A549 (cell line): Measurements from ENCODE around the gene VDAC1. TPM values are rescaled to one million over a fixed set of nuclear protein-coding genes. Genes with fewer than 3 reads are reported as not detected.

ENCODE experiments used
- ATAC-seq, 2 experiments: fragments of 200-7000 bp in 1 of 2; fragments of >200 bp in 1 of 2; cut with Nextera tagmentation in 1 of 2; cut with Tn5 transposase in 1 of 2; 3 replicates each; pipeline versions ENCODE4 v1.8.0 to v1.9.1; 2018 to 2020; ENCODE audit warnings: mild to moderate bottlenecking in 1 of 2, moderate library complexity in 1 of 2
- CTCF ChIA-PET: fragments of 300-600 bp; sonication (Branson Sonifier 250); formaldehyde crosslinking; extraction: SDS; loops from one replicate; lab custom pipeline; 2021; ENCODE audit warnings: antibody characterized with exemption, inconsistent platforms; lab: Yijun Ruan, JAX
- POLR2A ChIA-PET: fragments of 350-600 bp; formaldehyde crosslinking; extraction: SDS; loops from one replicate; lab custom pipeline; 2021; ENCODE audit warnings: antibody characterized with exemption, inconsistent platforms; lab: Yijun Ruan, JAX
- DNase-seq, 2 experiments: peaks; one replicate each; pipeline versions ENCODE4 v3.0.0 to v3.0.0-alpha.2; 2011 to 2016; ENCODE audit warnings: low read depth in 1 of 2, low spot score in 1 of 2
- FAIRE-seq: peaks from 2 replicates; lab custom pipeline; 2011; peaks lifted over from hg19 to GRCh38; lab: Jason Lieb, UNC
- H3K27ac ChIP-seq, 2 experiments: fragments of >200 bp; sonication (Bioruptor Twin); formaldehyde crosslinking; 3 replicates each; pipeline ENCODE4 v1.5.1; 2016 to 2017
- H3K4me1 ChIP-seq: fragments of >200 bp; sonication (Bioruptor Twin); formaldehyde crosslinking; 3 replicates; pipeline ENCODE4 v1.6.1; 2016
- H3K4me2 ChIP-seq: fragments of >200 bp; sonication (Bioruptor Twin); formaldehyde crosslinking; 3 replicates; pipeline ENCODE4 v1.6.1; 2016
- H3K4me3 ChIP-seq: fragments of >200 bp; sonication (Bioruptor Twin); formaldehyde crosslinking; 3 replicates; pipeline ENCODE4 v1.5.1; 2016
- H3K9me3 ChIP-seq: fragments of >200 bp; sonication (Bioruptor Twin); formaldehyde crosslinking; 3 replicates; pipeline ENCODE4 v1.6.1; 2016
- BHLHE40 ChIP-seq: IDR thresholded peaks from 2 replicates; pipeline ENCODE4 v1.6.1; 2012; ENCODE audit warnings: low read depth, low read length, inconsistent platforms
- CHD4 ChIP-seq: fragments of 200-600 bp; sonication (generic); IDR thresholded peaks from 2 replicates; pipeline ENCODE4 v1.6.1; 2016; ENCODE audit warnings: antibody characterized with exemption, mild to moderate bottlenecking, borderline replicate concordance
- CTCF ChIP-seq: fragments of >200 bp; sonication (Bioruptor Twin); formaldehyde crosslinking; IDR thresholded peaks from 3 replicates; pipeline ENCODE4 v1.5.1; 2016
- EHF ChIP-seq: fragments of 250-450 bp; sonication (Bioruptor Pico); IDR thresholded peaks from 2 replicates; pipeline ENCODE4 v1.5.0; 2020; ENCODE audit warnings: mild to moderate bottlenecking
- EHMT2 ChIP-seq: fragments of 200-600 bp; sonication (generic); IDR thresholded peaks from 2 replicates; pipeline ENCODE4 v1.6.1; 2016; ENCODE audit warnings: antibody characterized with exemption, low read depth, mild to moderate bottlenecking, moderate library complexity
- ELK1 ChIP-seq: fragments of 150-350 bp; IDR thresholded peaks from 2 replicates; pipeline ENCODE4 v1.6.1; 2014; ENCODE audit warnings: low read depth, mild to moderate bottlenecking, low read length
- FOSL2 ChIP-seq, 2 experiments: fragments of 450-650 bp in 1 of 2; fragments of >200 bp in 1 of 2; sonication (Bioruptor Twin) in 1 of 2; formaldehyde crosslinking; IDR thresholded peaks; 2 replicates each; pipeline versions ENCODE4 v1.5.0 to v1.6.1; 2016 to 2020; ENCODE audit warnings: mild to moderate bottlenecking in 1 of 2, moderate library complexity in 1 of 2
- KDM5A ChIP-seq: fragments of 200-600 bp; sonication (generic); IDR thresholded peaks from 2 replicates; pipeline ENCODE4 v1.6.1; 2016; ENCODE audit warnings: antibody characterized with exemption, mild to moderate bottlenecking
- NFE2L2 ChIP-seq: fragments of 150-350 bp; conservative IDR thresholded peaks from 2 replicates; pipeline ENCODE4 v1.6.1; 2014; ENCODE audit warnings: low read length
- PBX3 ChIP-seq: IDR thresholded peaks from 2 replicates; pipeline ENCODE4 v1.6.1; 2012
- PHF8 ChIP-seq: fragments of 200-600 bp; sonication (generic); IDR thresholded peaks from 2 replicates; pipeline ENCODE4 v1.6.1; 2016; ENCODE audit warnings: low read depth, mild to moderate bottlenecking, antibody characterized with exemption, moderate library complexity, borderline replicate concordance
- POLR2A ChIP-seq: IDR thresholded peaks from 2 replicates; pipeline ENCODE4 v1.6.1; 2012; ENCODE audit warnings: mild to moderate bottlenecking, low read length
- RCOR1 ChIP-seq: fragments of 150-350 bp; IDR thresholded peaks from 2 replicates; pipeline ENCODE4 v1.6.1; 2014; ENCODE audit warnings: antibody characterized with exemption, low read length, low read depth
- RFX5 ChIP-seq: fragments of 450-650 bp; IDR thresholded peaks from 2 replicates; pipeline ENCODE4 v1.7.1; 2014; ENCODE audit warnings: antibody characterized with exemption, mild to moderate bottlenecking, moderate library complexity
- RNF2 ChIP-seq: fragments of 200-600 bp; sonication (generic); IDR thresholded peaks from 2 replicates; pipeline ENCODE4 v1.6.1; 2016; ENCODE audit warnings: low read depth, mild to moderate bottlenecking, antibody characterized with exemption, moderate library complexity, borderline replicate concordance
- ZC3H11A ChIP-seq: fragments of 450-650 bp; IDR thresholded peaks from 2 replicates; pipeline ENCODE4 v1.6.1; 2014; ENCODE audit warnings: antibody characterized with exemption, mild to moderate bottlenecking
- ZFP36 ChIP-seq: fragments of 450-650 bp; IDR thresholded peaks from 2 replicates; pipeline ENCODE4 v1.6.1; 2014; ENCODE audit warnings: borderline replicate concordance; ENCODE audit not compliant: partially characterized antibody
- ZNF302 ChIP-seq: fragments of 250-450 bp; sonication (Bioruptor Pico); IDR thresholded peaks from 2 replicates; pipeline ENCODE4 v1.9.0; 2021; ENCODE audit warnings: inconsistent platforms, mild to moderate bottlenecking, moderate library complexity
- ZSCAN20 ChIP-seq: fragments of 250-450 bp; sonication (Bioruptor Pico); IDR thresholded peaks from 2 replicates; pipeline ENCODE4 v1.8.0; 2022; ENCODE audit warnings: mild to moderate bottlenecking, moderate library complexity
- WGBS: methylation state at CpG from one replicate; pipeline ENCODE4 v1.1.6; 2017; ENCODE audit errors: missing lambda C conversion rate; 5-methylcytosine and 5-hydroxymethylcytosine counted together
- polyA plus RNA-seq, 4 experiments: library from polyadenylated mRNA; depleted of rRNA in 3 of 4; stranded (reverse); fragments of >200 nt; fragmentation: RNase III in 1 of 4; extraction: RNeasy Plus Mini Kit Qiagen cat#74134 plus additional on column Dnase treatment in 1 of 4; gene quantifications; 2 replicates in 3 of 4; 3 replicates in 1 of 4; pipeline ENCODE4 v1.2.3, GENCODE V29; 2011 to 2017

The VDAC1 gene
- polyA plus RNA-seq, 2 of the 4 experiments (the other 2 are of a cell fraction), result 369 to 442 TPM

GRCh38 chr5:133985540-133986180 is 19.1 kb downstream of the VDAC1 start:
- DNase-seq (no peak), FAIRE-seq (no peak), ATAC-seq (no peak)
- TF ChIP-seq ZSCAN20 (no peak), ZFP36 (no peak), POLR2A (no peak), PBX3 (no peak), BHLHE40 (no peak), FOSL2 (IDR thresholded peaks at IDR 0.05) (no peak), FOSL2 (CRISPR knock-in tag; IDR thresholded peaks at IDR 0.05) (no peak), KDM5A (no peak)
- no peaks in the 10 kb centered on the region for H3K9me3 ChIP-seq
- no peak overlapping the region for H3K4me2 ChIP-seq
- H3K27ac ChIP-seq, result no peak overlapping the region
- ChIA-PET CTCF (interaction anchor here (0.6 to 4.5 kb wide), 9 partner anchors 7 to 867 kb away, joined by 3 to 21 read pairs (median 4); no protein-coding TSS in a partner anchor), POLR2A (interaction anchor here (1.0 to 1.2 kb wide), 2 partner anchors 19 to 745 kb away, joined by 3 read pairs; no protein-coding TSS in a partner anchor)
- H3K4me3 ChIP-seq, result no peak overlapping the region
- WGBS, result 95% methylated on average over 3 of the region's 3 CpGs
- peaks cover 7% of the 10 kb centered on the region; the same call in 2 of the 3 replicates for H3K4me1 ChIP-seq

GRCh38 chr5:133983674-133984073 is 21.1 kb downstream of the VDAC1 start:
- TF ChIP-seq EHF (CRISPR knock-in tag), result no peak
- no peak for TF ChIP-seq RFX5
- no peak for TF ChIP-seq RNF2
- TF ChIP-seq CTCF, result no peak
- no peak for TF ChIP-seq ZC3H11A
- no peak for TF ChIP-seq ELK1
- no peak for TF ChIP-seq NFE2L2
- H3K4me2 ChIP-seq, result no peak overlapping the region
- FAIRE-seq (no peak), ATAC-seq (no peak), DNase-seq (no peak)
- H3K9me3 ChIP-seq, result no peaks in the 10 kb centered on the region
- 93% methylated on average over 5 of the region's 5 CpGs for WGBS
- no peak overlapping the region for H3K27ac ChIP-seq
- H3K4me3 ChIP-seq, result no peak overlapping the region
- peaks cover 13% of the 10 kb centered on the region for H3K4me1 ChIP-seq
- ChIA-PET CTCF (interaction anchor here (8.0 kb wide), 1 partner anchor 13 kb away, joined by 91 read pairs; no protein-coding TSS in a partner anchor), POLR2A (interaction anchor here (1.5 kb wide), 1 partner anchor 22 kb away, joined by 3 read pairs; no protein-coding TSS in a partner anchor)

GRCh38 chr5:133981714-133982113 is 23.1 kb downstream of the VDAC1 start:
- 83% methylated on average over 1 of the region's 1 CpG for WGBS
- ChIA-PET CTCF (interaction anchor here (1.8 to 8.0 kb wide), 2 partner anchors 15 to 58 kb away, joined by 7 to 91 read pairs; no protein-coding TSS in a partner anchor), POLR2A (interaction anchor here (0.6 kb wide), 1 partner anchor 1040 kb away, joined by 6 read pairs; no protein-coding TSS in a partner anchor)
- Histone ChIP-seq H3K4me2 (no peak overlapping the region), H3K27ac (no peak overlapping the region), H3K4me1 (peaks cover 33% of the 10 kb centered on the region), H3K4me3 (no peak overlapping the region), H3K9me3 (no peaks in the 10 kb centered on the region)
- TF ChIP-seq PHF8, result no peak
- no peak for TF ChIP-seq CTCF
- TF ChIP-seq CHD4, result no peak
- TF ChIP-seq RCOR1, result no peak
- TF ChIP-seq RFX5, result no peak
- TF ChIP-seq EHMT2, result no peak
- no peak for TF ChIP-seq ZFP36
- no peak for TF ChIP-seq ZNF302 (CRISPR knock-in tag)
- peak; percentile 18 for FAIRE-seq
- DNase-seq, result peak in 1 of 2 experiments; percentile 31
- peak; percentile 80 to 90; a peak in 5 of 6 replicates for ATAC-seq
